ENCODE measurements around the gene CDH26. TPM values are rescaled to one million over a fixed set of nuclear protein-coding genes. Genes with fewer than 3 reads are reported as not detected.
A peak's percentile ranks its signal among the peaks of the same experiment; 100 is the strongest.

Gene CDH26
- total RNA-seq, 1 experiment from 2014 or later: 1.0 TPM

DNA sequence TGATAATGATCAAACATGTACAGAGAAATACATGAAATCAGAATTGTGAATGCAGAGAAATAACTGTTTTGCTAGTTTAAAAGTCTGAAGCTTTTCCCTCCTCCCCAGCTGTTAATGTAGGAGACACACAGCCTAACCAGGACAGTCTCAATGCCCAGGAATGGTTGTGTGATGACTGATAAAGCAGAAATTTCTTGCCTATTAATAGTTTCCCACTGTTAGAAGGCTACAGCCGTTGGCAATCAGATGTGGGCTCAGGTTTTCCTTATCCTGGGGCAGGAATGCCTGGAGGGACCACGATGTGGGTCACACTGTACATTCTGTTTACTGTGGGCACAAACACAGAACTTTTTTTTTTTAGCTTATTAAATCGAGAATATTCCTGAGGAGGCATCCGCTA is 20.0 kb upstream of the CDH26 start:
- peaks cover 7% of the 10 kb centered on the region for H3K4me1 Mint-ChIP-seq
- ATAC-seq (no peak), DNase-seq (ENCODE audit: low spot score) (no peak)
- ChIA-PET POLR2A (no interaction called here), CTCF (interaction anchor here (1.7 kb wide), 1 partner anchor 120 kb away, joined by 5 read pairs; no protein-coding TSS in a partner anchor)
- H3K27ac Mint-ChIP-seq: no peak overlapping the region
- peak overlapping the region; percentile 54 for H3K4me3 Mint-ChIP-seq
- H3K27me3 Mint-ChIP-seq (ENCODE audit: low read depth): peaks cover 50% of the 10 kb centered on the region
- TF ChIP-seq, protein P1, sequence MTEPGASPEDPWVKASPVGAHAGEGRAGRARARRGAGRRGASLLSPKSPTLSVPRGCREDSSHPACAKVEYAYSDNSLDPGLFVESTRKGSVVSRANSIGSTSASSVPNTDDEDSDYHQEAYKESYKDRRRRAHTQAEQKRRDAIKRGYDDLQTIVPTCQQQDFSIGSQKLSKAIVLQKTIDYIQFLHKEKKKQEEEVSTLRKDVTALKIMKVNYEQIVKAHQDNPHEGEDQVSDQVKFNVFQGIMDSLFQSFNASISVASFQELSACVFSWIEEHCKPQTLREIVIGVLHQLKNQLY (CRISPR knock-in tag; IDR thresholded peaks at IDR 0.05): no peak
- TF ChIP-seq CREB1 (CRISPR knock-in tag; IDR thresholded peaks at IDR 0.05): no peak
- TF ChIP-seq, protein P2, sequence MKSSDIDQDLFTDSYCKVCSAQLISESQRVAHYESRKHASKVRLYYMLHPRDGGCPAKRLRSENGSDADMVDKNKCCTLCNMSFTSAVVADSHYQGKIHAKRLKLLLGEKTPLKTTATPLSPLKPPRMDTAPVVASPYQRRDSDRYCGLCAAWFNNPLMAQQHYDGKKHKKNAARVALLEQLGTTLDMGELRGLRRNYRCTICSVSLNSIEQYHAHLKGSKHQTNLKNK (CRISPR knock-in tag; IDR thresholded peaks at IDR 0.05): no peak
- no peak for TF ChIP-seq ZNF121 (CRISPR knock-in tag; IDR thresholded peaks at IDR 0.05)
- TF ChIP-seq HMGA2 (CRISPR knock-in tag; IDR thresholded peaks at IDR 0.05): no peak
- no peak for TF ChIP-seq ZNF263 (CRISPR knock-in tag; IDR thresholded peaks at IDR 0.05; ENCODE audit: low read depth)
- TF ChIP-seq ZNF317 (CRISPR knock-in tag; IDR thresholded peaks at IDR 0.05; ENCODE audit: borderline replicate concordance, low read depth): no peak
- no peak for TF ChIP-seq PRRX2 (CRISPR knock-in tag; IDR thresholded peaks at IDR 0.05)
- TF ChIP-seq ATF1 (CRISPR knock-in tag; IDR thresholded peaks at IDR 0.05): no peak
- no peak for TF ChIP-seq ZNF423 (CRISPR knock-in tag; IDR thresholded peaks at IDR 0.05)
- no peak for TF ChIP-seq KAT7 (CRISPR knock-in tag; IDR thresholded peaks at IDR 0.05; ENCODE audit: borderline replicate concordance)
- H3K9me3 Mint-ChIP-seq: peaks cover 7% of the 10 kb centered on the region
- peaks cover 8% of the 10 kb centered on the region for H3K36me3 Mint-ChIP-seq

- Mint-ChIP-seq H3K27ac (no peak overlapping the region), H3K4me3 (peak overlapping the region; percentile 54), H3K4me1 (peaks cover 7% of the 10 kb centered on the region), H3K27me3 (ENCODE audit: low read depth) (peaks cover 50% of the 10 kb centered on the region), H3K36me3 (peaks cover 8% of the 10 kb centered on the region), H3K9me3 (peaks cover 7% of the 10 kb centered on the region)
- ATAC-seq (no peak), DNase-seq (ENCODE audit: low spot score) (no peak)
- CTCF ChIA-PET: interaction anchor here (1.7 kb wide), 2 partner anchors 119 to 155 kb away, joined by 4 to 5 read pairs; no protein-coding TSS in a partner anchor
- TF ChIP-seq ZNF671 (CRISPR knock-in tag; IDR thresholded peaks at IDR 0.05) (no peak), ZNF121 (CRISPR knock-in tag; IDR thresholded peaks at IDR 0.05) (no peak), ELF4 (CRISPR knock-in tag; IDR thresholded peaks at IDR 0.05; ENCODE audit: low read depth) (no peak), NR1H2 (CRISPR knock-in tag; IDR thresholded peaks at IDR 0.05) (no peak), ZNF263 (CRISPR knock-in tag; IDR thresholded peaks at IDR 0.05; ENCODE audit: low read depth) (no peak), ZNF232 (CRISPR knock-in tag; IDR thresholded peaks at IDR 0.05) (no peak), EMX1 (CRISPR knock-in tag; IDR thresholded peaks at IDR 0.05) (no peak), ARID4B (CRISPR knock-in tag; IDR thresholded peaks at IDR 0.05; ENCODE audit: borderline replicate concordance) (no peak), SMAD4 (CRISPR knock-in tag; IDR thresholded peaks at IDR 0.05) (no peak), JAZF1 (CRISPR knock-in tag; IDR thresholded peaks at IDR 0.05) (no peak)
- TF ChIP-seq, protein P3, sequence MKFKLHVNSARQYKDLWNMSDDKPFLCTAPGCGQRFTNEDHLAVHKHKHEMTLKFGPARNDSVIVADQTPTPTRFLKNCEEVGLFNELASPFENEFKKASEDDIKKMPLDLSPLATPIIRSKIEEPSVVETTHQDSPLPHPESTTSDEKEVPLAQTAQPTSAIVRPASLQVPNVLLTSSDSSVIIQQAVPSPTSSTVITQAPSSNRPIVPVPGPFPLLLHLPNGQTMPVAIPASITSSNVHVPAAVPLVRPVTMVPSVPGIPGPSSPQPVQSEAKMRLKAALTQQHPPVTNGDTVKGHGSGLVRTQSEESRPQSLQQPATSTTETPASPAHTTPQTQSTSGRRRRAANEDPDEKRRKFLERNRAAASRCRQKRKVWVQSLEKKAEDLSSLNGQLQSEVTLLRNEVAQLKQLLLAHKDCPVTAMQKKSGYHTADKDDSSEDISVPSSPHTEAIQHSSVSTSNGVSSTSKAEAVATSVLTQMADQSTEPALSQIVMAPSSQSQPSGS (CRISPR knock-in tag; IDR thresholded peaks at IDR 0.05; ENCODE audit: borderline replicate concordance, low read depth): no peak
- POLR2A ChIA-PET: no interaction called here
Observed at GRCh38 chr20:59938696-59939051, 19.5 kb upstream of the CDH26 start.

Data from WTC11 (cell line).